G401.6 (cell line): ENCODE results near the gene TAF1.
"Not testable (repeated sequence)": the region's sequence is repeated elsewhere in the genome, so short reads cannot be mapped to it uniquely, and the experiment has no call there.

Experiments
- FAIRE-seq: peaks from 2 replicates; lab custom pipeline; 2012; peaks lifted over from hg19 to GRCh38; lab: Jason Lieb, UNC

Gene TAF1

DNA sequence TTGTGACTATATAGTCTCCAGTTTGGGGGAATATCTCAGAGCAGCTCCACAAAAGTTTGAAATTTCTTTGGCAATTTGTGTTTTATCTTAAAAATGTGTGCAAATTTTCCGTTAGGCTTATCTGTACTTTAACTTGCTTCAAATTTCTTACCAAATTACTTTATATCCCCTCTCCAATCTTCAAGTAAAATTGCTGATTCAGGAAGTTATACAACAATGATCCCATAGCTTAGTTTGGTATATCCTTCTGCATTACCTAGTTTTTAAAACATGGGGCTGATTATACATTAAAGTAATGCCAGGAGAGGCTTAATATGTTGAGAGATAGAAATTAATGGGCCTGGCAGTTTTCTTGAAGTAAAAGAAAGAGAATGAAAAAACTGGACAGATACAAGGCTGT is 66.6 kb downstream of the TAF1 start:
- no peak for FAIRE-seq

DNA sequence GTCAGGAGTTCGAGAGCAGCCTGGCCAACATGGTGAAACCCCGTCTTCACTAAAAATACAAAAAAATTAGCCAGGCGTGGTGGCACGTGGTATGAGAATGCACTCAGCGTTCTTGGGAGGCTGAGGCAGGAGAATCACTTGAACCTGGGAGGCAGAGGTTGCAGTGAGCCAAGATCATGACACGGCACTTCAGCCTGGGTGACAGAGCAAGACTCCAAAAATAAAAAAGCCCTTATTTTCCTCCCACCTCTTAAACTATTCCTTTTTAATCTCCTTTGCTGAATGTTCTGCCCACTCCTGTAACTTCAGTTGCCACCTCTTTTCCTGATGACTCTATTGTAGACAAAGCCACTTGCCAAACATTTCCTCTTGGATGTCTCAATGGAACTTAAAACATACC is 72.6 kb downstream of the TAF1 start:
- FAIRE-seq, result no peak

DNA sequence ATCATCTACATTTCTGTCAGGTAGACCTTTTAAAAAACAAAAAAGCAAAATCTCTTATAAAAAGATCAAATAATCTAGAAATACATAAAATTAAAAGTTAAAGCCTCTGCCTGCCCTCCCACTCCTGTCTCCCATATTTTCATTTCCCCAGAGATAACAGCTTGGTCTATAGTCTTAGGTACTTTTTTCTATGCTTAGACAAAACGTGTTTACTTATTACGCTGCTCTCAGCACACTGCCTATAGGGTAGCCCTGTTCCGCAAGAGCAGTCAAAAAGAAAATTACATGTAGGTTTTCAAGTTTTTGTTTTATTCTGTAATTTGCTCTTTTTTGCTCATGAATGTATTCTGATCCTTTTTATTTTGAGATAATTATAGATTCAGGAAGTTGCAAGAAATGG is 73.3 kb downstream of the TAF1 start:
- FAIRE-seq, result no peak

DNA sequence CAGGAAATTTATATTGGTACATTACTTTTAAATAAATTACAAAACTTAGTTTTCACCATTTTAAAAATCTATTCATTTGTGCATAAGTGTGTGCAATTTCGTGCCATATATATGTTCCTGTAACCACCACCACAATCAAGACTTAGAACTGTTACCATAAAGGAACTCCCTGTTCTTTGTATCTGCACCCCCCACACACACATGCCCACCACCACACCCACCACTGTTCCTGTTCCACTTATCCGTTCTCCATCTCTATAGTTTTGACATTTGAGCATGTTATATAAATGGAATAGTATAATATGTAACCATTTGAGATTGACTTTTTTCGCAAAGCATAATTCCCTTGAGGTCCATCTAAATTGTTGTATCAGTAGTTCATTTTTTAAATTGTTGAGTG is 73.7 kb downstream of the TAF1 start:
- no peak for FAIRE-seq

DNA sequence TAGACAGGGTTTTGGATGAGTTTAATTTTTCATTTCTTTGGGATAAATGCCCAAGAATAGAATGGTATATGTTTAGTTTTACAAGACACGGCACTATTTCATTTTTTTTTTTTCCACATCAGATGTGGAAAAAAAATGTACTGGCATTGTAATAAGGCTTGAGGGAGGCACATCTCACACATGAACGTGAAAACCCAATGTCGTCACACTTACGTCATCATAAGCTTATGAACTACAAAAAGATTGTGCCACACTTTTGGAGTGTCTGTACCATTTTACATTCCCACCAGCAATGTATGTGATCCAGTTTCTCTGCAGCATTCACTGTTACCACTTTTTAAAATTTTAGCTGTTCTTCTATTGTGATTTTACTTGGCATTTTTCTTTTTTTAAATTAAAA is 74.2 kb downstream of the TAF1 start:
- no peak for FAIRE-seq

DNA sequence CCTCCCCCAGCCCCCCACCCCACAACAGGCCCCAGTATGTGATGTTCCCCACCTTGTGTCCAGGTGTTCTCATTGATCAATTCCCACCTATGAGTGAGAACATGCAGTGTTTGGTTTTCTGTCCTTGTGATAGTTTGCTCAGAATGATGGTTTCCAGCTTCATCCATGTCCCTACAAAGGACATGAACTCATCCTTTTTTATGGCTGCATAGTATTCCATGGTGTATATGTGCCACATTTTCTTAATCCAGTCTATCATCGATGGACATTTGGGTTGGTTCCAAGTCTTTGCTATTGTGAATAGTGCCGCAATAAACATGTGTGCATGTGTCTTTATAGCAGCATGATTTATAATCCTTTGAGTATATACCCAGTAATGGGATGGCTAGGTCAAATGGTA is 75.7 kb downstream of the TAF1 start:
- not testable (repeated sequence) for FAIRE-seq

DNA sequence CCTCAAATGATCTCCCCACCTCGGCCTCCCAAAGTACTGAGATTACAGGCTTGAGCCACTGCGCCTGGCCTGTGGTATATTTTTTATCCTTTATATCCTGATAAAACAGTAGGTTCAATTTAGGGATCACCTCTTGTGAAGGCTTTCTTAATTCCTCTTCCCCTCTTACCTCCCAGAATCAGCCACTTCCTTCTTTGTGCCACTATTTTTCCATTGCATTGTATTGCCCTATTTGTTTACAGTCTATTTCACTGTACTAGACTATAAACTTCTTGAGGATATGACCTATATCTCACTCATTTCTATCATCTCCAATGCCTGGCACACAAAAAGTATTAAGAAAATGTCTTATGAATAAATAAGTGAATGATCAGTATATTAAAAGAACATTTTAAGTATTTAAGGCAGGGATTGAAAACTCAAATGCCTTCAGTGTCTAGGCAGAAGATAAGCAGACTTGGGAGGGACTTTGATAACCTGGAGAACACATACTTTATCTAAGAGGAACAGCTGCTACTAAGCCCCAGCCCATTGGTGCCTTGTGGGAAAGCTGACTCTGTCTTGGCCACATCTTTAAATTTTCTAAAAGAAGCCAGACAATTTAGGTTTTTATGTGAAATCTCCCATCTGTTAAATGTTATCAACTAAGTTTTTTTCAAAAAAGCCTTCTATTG is 84.4 kb downstream of the TAF1 start:
- no peak for FAIRE-seq

DNA sequence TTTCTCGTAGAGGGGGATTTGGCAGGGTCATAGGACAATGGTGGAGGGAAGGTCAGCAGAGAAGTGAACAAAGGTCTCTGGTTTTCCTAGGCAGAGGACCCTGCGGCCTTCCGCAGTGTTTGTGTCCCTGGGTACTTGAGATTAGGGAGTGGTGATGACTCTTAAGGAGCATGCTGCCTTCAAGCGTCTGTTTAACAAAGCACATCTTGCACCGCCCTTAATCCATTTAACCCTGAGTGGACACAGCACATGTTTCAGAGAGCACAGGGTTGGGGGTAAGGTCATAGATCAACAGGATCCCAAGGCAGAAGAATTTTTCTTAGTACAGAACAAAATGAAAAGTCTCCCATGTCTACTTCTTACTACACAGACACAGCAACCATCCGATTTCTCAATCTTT is 85.4 kb downstream of the TAF1 start:
- not testable (repeated sequence) for FAIRE-seq

DNA sequence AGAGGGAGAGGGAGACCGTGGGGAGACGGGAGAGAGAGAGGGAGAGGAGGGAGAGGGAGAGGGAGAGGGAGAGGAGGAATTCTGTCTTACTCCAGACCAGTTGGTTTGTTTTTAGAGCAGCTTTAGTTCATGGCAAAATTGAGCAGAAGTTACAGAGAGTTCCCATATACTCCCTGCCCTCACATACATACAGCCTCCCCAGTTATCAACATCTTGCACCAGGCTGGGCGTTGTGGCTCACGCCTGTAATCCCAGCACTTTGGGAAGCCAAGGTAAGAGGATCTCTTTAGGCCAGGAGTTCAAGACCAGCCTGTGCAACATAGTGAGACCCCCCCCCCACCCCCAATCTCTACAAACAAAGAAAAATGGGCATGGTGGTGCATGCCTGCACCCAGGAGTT is 86.9 kb downstream of the TAF1 start:
- FAIRE-seq, result no peak

DNA sequence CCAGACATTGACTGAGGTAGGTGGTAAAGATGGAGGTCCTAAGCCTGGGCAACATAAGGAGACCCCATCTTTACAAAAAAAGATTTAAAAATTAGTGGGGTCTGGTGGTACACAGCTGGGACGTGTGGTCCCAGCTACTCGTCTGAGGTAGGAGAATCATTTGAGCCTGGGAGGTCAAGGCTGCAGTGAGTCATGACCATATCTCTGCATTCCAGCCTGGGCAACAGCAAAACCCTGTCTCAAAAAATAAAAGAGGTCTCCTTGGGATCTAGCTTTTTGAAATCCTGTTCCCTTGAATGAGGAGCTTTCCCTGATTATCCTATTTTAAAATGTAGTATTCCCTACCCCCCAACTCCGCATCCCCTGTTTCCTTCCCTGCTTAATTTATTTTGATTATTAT is 88.1 kb downstream of the TAF1 start:
- FAIRE-seq, result no peak

DNA sequence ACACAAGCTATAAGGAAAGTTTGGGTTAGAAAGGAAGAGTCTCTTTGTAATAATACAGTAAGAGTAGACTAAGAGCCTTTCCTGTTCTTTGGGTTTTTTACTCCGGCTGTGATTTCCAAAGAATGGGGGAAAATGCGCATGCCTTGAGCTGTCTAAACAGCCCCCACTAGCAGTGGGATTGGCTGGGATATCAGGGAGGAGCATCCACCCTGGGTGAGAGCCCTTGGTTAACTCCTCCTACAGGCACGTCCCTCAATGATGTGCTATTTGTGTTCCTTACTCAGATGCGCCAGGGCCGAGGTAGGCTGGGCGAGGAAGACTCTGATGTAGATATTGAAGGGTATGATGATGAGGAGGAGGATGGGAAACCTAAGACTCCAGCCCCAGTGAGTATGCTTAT is 92.7 kb downstream of the TAF1 start:
- FAIRE-seq, result no peak

DNA sequence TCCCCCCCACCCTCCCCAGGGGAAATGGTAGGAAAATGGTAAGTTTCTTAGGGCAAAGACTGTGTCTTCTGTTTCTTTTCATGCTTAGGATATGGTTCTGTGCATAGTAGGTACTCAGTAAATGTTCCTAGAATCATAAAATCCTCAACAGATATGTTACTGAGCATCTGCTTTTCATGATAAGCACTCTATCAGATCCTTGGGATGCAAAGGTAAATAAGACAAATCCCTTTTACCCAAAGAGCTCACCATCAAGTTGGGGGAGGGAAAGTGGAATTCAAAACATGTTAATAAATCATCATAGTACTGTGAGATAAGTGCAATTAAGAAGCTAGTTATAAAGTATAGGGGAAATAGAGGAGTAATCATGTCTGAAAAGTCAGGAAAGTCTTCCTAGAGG is 98.8 kb downstream of the TAF1 start:
- no peak for FAIRE-seq

DNA sequence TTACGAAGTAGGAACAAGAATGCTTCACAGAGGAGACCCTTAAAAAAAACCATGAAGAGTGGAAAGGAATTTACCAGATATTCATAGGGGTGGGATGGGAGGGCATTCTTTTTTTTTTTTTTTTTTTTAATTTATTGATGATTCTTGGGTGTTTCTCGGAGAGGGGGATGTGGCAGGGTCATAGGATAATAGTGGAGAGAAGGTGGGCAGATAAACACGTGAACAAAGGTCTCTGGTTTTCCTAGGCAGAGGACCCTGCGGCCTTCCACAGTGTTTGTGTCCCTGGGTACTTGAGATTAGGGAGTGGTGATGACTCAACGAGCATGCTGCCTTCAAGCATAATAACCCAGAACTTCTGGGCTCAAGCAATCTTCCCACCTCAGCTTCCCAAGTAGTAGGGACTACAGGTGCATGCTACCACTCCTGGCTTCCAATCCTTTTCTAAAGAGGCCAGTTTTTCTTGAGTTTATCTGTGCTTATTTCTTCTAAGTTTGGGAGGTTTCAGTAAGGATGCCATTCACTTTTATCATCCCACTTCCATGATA is 100.9 kb downstream of the TAF1 start:
- no peak for FAIRE-seq

DNA sequence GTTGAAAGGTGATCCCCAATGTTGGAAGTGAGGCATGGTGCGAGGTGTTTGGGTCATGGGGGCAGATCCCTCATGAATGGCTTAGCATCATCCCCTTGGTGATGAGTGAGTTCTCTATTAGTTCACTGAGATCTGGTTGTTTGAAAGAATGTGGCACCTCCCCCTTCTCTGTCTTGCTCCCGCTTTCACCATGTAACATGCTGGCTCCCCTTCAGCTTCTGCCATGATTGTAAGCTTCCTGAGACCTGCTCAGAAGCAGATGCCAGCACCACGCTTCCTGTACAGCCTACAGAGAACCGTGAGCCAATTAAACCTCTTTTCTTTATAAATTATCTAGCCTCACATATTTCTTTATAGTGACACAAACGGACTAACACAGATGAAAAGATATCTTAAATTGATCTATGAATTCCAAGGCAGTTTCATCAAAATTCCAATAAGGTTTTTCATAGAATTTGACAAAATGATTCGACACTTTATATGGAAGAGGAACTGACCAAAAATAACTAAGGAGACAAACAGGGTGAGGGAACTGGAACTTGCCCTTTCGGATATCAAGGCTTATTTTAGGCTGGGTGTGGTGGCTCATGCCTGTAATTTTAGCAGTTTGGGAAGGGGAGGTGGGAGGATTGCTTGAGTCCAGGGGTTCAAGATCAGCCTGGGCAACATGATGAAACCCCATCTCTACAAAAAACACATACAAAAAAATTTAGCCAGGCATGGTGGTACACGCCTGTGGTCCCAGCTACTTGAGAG is 109.8 kb downstream of the TAF1 start:
- FAIRE-seq, result no peak

DNA sequence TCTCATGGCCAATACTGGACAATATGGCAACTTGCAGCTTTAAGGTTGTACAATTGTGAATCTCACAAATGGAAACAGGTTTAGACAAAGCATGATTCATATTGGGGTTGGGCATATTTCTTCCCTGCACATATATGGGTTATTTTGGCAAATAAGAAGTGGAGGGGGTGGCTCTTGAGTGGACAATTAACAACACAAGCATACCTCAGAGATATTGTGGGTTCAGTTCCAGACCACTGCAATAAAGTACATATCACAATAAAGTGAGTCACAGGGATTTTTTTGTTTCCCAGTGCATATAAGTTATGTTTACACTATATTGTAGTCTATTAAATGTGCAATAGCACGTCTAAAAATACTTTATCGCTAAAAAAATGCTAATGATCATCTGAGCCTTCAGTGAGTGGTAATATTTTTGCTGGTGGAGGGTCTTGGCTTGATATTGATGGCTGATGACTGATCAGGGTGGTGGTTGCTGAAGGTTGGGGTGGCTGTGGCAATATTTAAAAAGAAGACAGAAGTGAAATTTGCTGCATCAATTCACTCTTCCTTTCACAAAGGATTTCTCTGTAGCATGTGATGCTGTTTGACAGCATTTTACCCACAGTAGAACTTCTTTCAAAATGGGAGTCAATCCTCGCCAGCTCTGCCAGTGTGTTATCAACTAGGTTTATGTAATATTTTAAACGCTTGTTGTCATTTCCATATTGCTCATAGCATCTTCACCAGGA is 116.2 kb downstream of the TAF1 start:
- no peak for FAIRE-seq

DNA sequence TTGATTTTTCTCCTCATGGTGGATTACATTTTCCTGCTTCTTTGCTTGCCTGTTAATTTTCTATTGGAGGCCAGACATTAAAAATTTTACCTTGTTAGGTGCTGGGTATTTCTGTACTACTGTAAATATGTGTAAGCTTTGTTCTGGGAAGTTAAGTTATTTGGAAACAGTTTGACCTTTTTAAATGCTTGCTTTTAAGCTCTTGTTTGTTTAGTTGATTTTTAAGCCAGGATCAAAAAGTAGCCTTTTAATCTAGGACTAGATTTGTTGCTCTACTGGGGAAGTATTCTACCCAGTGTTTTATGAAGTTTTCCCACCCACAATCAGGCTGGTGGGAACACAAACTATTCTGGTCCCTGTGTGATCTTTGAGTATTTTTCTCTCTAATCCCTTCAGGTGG is 121.7 kb downstream of the TAF1 start:
- no peak for FAIRE-seq

DNA sequence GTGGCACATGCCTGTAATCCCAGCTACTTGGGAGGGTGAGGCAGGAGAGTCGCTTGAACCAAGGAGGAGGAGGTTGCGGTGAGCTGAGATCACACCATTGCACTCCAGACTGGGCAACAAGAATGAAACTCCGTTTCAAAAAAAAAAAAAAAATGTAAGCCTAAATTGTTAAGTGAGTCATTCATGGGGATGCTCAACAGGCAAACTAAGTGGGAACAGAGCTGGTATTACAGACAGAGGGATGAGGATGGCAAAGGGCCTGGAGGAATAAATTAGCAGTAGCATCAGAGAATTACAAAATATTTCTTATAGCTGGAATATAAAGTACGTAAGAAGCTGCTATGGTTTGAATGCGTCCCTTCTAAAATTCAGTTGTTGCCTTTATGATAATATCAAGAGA is 123.4 kb downstream of the TAF1 start:
- FAIRE-seq, result no peak

DNA sequence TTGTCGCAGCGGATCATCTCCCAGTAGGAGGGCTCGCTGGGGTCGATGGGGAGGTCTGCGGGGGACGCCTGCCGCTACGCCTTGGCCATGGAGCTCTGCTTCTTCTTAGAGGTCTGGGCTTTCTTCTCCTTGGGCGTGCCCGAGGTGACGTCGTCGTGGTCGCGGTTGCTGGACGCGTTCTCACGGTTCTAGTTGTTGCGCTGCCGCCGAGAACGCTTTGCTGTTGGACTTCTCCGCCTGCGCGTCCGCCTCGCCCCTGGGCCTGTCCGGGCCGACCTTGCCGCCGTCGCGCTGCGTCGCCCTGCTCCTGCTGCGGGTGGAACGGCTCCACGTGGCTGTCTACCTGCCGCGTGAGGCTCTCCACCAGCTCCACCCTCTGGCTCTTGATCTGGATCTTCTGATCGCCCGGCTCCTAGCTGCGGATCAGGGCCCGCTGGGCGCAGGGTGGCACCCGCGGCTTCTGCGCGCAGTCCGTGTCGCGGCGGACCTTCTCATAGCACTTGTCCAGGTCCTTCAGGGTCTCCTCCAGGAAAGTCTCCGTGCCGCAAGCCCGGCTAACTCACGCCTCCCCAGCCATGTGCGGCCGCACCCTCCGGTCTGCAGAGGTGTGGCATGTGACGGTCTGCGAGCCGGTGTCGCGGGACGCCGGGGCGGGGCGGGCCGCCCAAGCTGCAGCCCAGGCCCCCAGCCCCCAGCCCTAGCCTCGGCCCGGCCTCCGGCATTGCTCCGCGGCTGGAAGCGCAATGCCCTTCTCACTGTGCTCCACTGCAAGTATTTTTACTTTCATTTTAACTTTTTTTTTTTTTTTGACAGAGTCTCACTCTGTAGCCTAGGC is 126.3 kb downstream of the TAF1 start:
- FAIRE-seq, result no peak

DNA sequence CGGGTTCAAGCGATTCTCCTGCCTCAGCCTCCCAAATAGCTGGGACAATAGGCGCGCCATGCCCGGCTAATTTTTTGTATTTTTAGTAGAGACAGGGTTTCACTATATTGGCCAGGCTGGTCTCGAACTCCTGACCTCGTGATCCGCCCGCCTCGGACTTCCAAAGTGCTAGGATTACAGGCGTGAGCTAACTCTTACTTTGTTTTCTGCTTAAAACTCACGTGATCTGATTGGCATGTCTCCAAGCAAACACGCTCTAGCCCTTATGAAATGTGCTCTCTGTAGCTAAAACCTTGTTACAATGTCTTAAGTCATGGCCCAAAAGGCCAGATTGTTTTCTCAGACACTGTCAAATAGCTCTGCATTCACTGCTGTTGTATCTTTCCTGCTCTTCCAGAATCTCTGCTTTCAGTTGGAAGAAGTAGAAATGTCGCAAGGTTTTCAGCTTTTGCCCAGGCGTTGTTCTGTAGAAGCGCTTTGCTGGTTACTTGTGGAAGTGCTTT is 127.0 kb downstream of the TAF1 start:
- FAIRE-seq, result no peak

DNA sequence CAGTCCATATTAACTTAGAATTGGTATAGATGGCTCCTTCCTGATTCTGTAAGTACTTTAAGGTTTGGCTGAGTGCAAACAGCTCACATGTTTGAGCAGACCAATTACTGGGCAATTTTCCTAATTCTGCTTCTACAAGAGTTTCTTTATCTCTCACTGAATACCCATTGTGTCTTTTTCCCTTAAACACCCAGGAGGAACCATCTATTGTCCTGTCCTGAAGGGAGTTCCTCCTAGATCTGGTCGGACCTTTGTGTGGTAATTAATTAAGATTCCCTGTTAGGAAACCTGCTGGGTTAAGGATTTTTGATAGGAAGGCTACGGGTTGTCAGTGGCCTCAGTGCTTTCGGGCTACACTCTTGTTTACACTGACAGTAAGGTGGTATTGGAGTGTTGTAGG is 129.8 kb downstream of the TAF1 start:
- not testable (repeated sequence) for FAIRE-seq

DNA sequence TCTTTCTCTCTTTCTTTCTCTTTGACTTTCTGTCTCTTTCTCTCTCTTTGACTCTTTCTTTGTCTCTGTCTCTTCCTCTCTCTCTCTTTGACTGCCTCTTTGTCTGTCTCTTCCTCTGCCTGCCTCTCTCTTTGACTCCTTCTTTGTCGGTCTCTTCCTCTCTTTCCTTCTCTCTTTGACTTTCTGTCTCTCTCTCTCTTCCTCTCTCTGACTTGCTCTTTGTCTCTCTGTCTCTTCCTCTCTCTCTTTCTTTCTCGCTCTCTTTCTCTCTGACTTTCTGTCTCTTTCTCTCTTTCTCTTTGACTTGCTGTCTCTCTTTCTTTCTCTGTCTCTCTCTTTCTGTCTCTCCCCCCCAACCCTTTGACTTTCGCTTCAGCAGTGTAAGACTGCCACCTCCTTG is 130.3 kb downstream of the TAF1 start:
- FAIRE-seq, result no peak

DNA sequence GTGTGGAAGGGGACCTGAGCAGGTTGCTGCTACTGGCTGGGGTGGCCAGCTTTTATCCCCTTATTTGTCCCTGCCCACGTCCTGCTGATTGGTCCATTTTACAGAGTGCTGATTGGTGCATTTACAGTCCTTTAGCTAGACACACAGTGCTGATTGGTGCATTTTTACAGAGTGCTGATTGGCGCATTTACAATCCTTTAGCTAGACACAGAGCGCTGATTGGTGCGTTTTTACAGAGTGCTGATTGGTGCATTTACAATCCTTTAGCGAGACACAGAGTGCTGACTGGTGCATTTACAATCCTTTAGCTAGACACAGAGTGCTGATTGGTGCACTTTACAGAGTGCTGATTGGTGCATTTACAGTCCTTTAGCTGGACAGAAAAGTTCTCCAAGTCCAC is 135.9 kb downstream of the TAF1 start:
- FAIRE-seq, result not testable (repeated sequence)
